Central memory CD8-positive, alpha-beta T cell (primary cell): ENCODE data around the gene PIK3C2G.
"Not testable (repeated sequence)": the region's sequence is repeated elsewhere in the genome, so short reads cannot be mapped to it uniquely, and the experiment has no call there.

Source experiments
- ATAC-seq: fragments of 150-1000 bp; cut with Tn5 transposase; replicated peaks from 2 replicates; pipeline ENCODE4 v1.10.0; 2022; ENCODE audit warnings: mild to moderate bottlenecking, moderate FRiP score, moderate number of reproducible peaks; ENCODE audit not compliant: poor library complexity, severe bottlenecking; ENCODE audit errors: extremely low read depth
- DNase-seq, 2 donors: peaks; one replicate each; pipeline ENCODE4 v3.0.0; 2021; ENCODE audit warnings: low spot score in 2 of 2
- H3K27ac Mint-ChIP-seq: one replicate; pipeline ENCODE4 v1.8.0; 2022; ENCODE audit warnings: low read depth, mild to moderate bottlenecking, moderate library complexity, mixed read lengths
- H3K27me3 Mint-ChIP-seq: one replicate; pipeline ENCODE4 v1.8.0; 2022; ENCODE audit warnings: mixed read lengths
- H3K36me3 Mint-ChIP-seq: one replicate; pipeline ENCODE4 v1.8.0; 2022; ENCODE audit warnings: mild to moderate bottlenecking, moderate library complexity, mixed read lengths; ENCODE audit not compliant: insufficient read depth
- H3K4me1 Mint-ChIP-seq: one replicate; pipeline ENCODE4 v1.8.0; 2022; ENCODE audit warnings: mixed read lengths
- H3K4me3 Mint-ChIP-seq: one replicate; pipeline ENCODE4 v1.8.0; 2022; ENCODE audit warnings: mild to moderate bottlenecking, moderate library complexity, mixed read lengths
- H3K9me3 Mint-ChIP-seq: one replicate; pipeline ENCODE4 v1.8.0; 2022; ENCODE audit warnings: mixed read lengths

Gene PIK3C2G

DNA sequence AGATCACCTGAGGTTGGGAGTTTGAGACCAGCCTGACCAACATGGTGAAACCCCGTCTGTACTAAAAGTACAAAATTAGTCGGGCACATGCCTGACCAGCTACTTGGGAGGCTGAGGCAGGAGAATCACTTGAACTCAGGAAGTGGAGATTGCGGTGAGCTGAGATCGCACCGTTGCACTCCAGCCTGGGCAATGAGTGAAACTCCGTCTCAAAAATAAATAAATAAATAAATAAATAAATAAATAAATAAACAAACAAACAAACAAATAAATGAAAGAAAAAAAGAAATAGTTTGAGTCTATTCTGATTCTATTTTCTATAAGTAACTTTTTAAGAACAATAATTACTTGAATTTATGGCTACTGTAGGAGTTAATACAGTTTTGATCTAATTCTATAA, 6.3 kb upstream of the PIK3C2G start:
- not testable (repeated sequence) for DNase-seq, ATAC-seq, H3K27me3 Mint-ChIP-seq, H3K36me3 Mint-ChIP-seq, H3K4me1 Mint-ChIP-seq, H3K27ac Mint-ChIP-seq, H3K4me3 Mint-ChIP-seq
- H3K9me3 Mint-ChIP-seq, result peaks cover 10% of the 10 kb centered on the region

DNA sequence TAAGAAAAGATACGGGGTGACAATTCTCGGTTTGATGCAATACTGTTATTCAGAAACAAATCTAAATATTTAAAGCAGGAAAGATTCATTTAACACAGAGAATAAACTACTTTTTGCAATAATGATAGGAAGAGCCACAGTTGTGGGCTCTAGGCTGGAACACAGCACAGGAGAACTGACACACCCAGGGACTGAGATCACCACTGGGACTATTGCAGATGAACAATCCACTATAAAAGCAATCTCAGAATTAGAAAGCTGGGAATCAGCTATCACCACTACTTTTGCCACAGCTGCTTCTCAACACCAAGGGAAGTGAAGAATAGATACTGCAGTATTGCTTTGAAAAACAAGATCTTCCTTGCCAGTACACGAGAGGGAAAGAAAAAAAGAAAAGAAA, 4.1 kb upstream of the PIK3C2G start:
- H3K4me1 Mint-ChIP-seq, result no peaks in the 10 kb centered on the region
- DNase-seq (no peak), ATAC-seq (no peak)
- H3K27ac Mint-ChIP-seq, result no peak overlapping the region
- no peaks in the 10 kb centered on the region for H3K27me3 Mint-ChIP-seq
- H3K9me3 Mint-ChIP-seq, result peaks cover 10% of the 10 kb centered on the region
- no peaks in the 10 kb centered on the region for H3K36me3 Mint-ChIP-seq
- H3K4me3 Mint-ChIP-seq, result no peak overlapping the region

DNA sequence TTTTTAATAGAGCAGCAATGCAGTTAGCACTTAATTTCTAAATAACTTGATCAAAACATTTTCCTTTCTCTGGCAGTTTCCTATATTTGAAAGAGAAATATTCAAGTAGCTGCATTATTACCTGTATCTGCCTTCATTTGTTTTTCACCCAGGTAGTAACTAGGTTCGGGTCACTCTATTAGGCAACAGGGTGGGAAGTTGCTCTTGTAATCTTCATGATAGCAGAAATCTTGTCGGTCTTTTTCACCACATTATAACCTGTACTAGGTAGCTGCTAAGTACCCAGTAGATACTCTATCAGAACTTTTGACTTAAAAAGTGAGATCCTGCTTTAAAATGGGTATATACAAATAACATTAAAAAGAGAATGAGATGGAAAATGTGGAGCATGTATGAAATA, 2.4 kb upstream of the PIK3C2G start:
- no peaks in the 10 kb centered on the region for H3K27me3 Mint-ChIP-seq

GRCh38 chr12:18259906-18260682, 1.2 kb upstream of the PIK3C2G start:
- no peak for DNase-seq
- Mint-ChIP-seq H3K9me3 (peaks cover 10% of the 10 kb centered on the region), H3K36me3 (no peaks in the 10 kb centered on the region), H3K4me3 (no peak overlapping the region), H3K27ac (no peak overlapping the region), H3K27me3 (no peaks in the 10 kb centered on the region), H3K4me1 (no peaks in the 10 kb centered on the region)
- ATAC-seq, result no peak

More for the DNA sequence above, 2.4 kb upstream of the PIK3C2G start:
- DNase-seq, result no peak
- no peak for ATAC-seq
- Mint-ChIP-seq H3K36me3 (no peaks in the 10 kb centered on the region), H3K27ac (no peak overlapping the region), H3K4me1 (no peaks in the 10 kb centered on the region), H3K9me3 (peaks cover 10% of the 10 kb centered on the region), H3K4me3 (no peak overlapping the region)

- Mint-ChIP-seq H3K9me3 (peaks cover 9% of the 10 kb centered on the region), H3K36me3 (no peaks in the 10 kb centered on the region), H3K4me1 (no peaks in the 10 kb centered on the region), H3K4me3 (no peak overlapping the region), H3K27me3 (no peaks in the 10 kb centered on the region), H3K27ac (no peak overlapping the region)
- ATAC-seq (no peak), DNase-seq (no peak)
These were observed 588 bp downstream of the PIK3C2G start for GRCh38 chr12:18261906-18262305.

GRCh38 chr12:18262514-18262913, 1.2 kb downstream of the PIK3C2G start:
- H3K9me3 Mint-ChIP-seq, result peaks cover 3% of the 10 kb centered on the region
- DNase-seq (no peak), ATAC-seq (no peak)
- H3K4me3 Mint-ChIP-seq, result no peak overlapping the region
- no peak overlapping the region for H3K27ac Mint-ChIP-seq
- H3K4me1 Mint-ChIP-seq, result no peaks in the 10 kb centered on the region
- no peaks in the 10 kb centered on the region for H3K27me3 Mint-ChIP-seq
- no peaks in the 10 kb centered on the region for H3K36me3 Mint-ChIP-seq

GRCh38 chr12:18264581-18265075, 3.3 kb downstream of the PIK3C2G start:
- no peaks in the 10 kb centered on the region for H3K36me3 Mint-ChIP-seq
- H3K27me3 Mint-ChIP-seq, result no peaks in the 10 kb centered on the region
- H3K4me1 Mint-ChIP-seq, result no peaks in the 10 kb centered on the region
- H3K9me3 Mint-ChIP-seq, result peaks cover 6% of the 10 kb centered on the region
- H3K27ac Mint-ChIP-seq, result no peak overlapping the region
- no peak overlapping the region for H3K4me3 Mint-ChIP-seq
- DNase-seq (no peak), ATAC-seq (no peak)

DNA sequence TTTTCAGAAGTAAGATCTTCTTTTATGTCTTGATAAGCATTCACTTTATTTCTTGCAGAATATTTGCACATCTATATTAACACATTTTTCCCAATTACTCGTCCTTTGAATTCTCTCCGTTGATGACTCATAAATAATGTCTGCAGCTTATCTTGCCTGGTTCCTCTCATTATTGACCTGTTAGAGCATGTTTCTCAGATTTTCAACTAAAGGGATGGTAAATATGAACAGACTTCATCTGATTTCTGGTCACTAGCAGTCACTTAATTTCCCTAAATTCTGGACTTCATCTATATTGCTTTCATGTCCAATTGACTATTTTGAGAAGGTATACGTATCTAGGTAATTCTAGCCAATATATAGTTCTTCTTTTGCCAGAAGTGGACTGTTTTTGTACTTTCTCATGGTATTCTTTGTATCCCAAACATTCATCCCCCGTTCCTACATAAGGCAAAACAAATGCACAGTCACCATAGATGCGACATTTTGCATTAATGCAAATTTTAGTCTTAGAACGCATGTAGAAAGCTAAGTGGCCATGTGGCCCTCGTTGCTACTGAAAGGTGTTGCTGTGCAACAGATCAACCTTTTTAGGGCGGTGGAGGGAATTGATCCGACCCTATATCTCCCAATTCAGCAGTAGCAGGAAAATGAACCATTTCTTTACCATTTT, 6.2 kb downstream of the PIK3C2G start:
- Mint-ChIP-seq H3K36me3 (no peaks in the 10 kb centered on the region), H3K9me3 (peaks cover 6% of the 10 kb centered on the region), H3K27me3 (no peaks in the 10 kb centered on the region), H3K27ac (no peak overlapping the region), H3K4me3 (no peak overlapping the region), H3K4me1 (no peaks in the 10 kb centered on the region)
- no peak for ATAC-seq
- DNase-seq, result no peak

DNA sequence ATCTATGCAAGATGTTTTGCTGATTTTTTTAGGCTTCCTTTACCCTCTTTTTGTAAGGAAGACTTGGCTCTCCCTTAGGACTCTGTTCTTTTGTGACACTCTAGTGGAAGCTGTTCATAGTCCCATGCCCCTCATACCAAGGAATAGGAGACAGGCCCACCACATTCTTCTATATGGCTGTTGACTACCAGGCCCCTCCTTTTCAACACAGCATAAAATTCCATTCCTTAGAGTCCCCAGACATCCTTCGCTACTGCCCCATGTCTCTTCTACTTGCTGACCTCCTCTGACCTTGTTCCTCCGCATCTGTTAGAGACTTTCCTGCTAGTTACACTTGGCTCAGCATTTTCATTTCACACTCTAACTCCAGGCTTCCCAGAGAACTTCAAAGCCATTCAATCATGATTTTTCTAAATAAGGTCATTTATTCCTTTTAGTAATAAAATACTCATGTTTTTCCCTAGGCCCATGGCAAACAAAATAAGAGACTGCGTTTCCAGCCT, 9.7 kb downstream of the PIK3C2G start:
- no peak for ATAC-seq
- H3K27ac Mint-ChIP-seq, result no peak overlapping the region

DNA sequence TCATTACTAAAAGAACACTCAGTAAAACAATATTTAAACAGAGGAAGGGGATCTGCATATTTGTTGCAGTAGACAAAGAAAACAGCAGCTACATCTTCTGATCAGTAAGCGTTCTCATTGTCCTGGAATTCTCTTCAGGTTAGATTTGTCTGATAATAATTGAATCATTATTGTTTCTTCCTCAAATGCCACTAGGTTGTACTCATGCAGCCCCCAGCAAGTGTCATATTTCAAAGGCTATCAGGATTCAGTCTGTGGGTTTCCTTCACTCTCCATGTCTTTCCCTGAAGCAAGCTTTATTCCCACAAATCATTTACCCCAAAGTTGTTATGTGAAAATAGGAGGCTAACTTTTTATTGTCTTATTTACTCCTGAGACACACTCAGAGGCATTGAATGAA, 14.7 kb downstream of the PIK3C2G start:
- ATAC-seq (no peak), DNase-seq (no peak)
- no peaks in the 10 kb centered on the region for H3K4me1 Mint-ChIP-seq

More for the DNA sequence above, 9.7 kb downstream of the PIK3C2G start:
- Mint-ChIP-seq H3K36me3 (no peaks in the 10 kb centered on the region), H3K4me1 (no peaks in the 10 kb centered on the region), H3K4me3 (no peak overlapping the region), H3K27me3 (no peaks in the 10 kb centered on the region), H3K9me3 (peaks cover 17% of the 10 kb centered on the region)
- no peak for DNase-seq

DNA sequence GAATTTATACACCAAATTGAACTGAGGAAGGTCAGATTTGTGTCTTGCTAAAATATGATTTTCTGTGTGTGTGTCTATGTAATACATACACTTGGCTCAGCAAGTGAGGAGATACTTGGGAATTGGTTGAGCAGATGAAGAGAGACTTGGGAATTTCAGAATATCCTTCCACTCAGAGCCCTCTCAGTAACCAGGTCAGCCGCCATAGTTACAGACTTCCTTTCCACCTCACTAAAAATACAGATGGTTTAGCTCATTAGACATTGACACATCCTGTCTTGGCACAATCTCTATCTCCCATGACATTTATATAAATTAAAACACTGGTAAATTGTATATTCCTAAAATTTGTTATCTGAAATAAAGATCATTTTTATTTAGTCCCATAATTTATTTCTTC, 15.9 kb downstream of the PIK3C2G start:
- DNase-seq, result no peak
- H3K36me3 Mint-ChIP-seq, result no peaks in the 10 kb centered on the region
- H3K27ac Mint-ChIP-seq, result no peak overlapping the region
- ATAC-seq, result no peak
- H3K4me1 Mint-ChIP-seq, result no peaks in the 10 kb centered on the region
- H3K4me3 Mint-ChIP-seq, result no peak overlapping the region
- H3K9me3 Mint-ChIP-seq, result peaks cover 26% of the 10 kb centered on the region
- H3K27me3 Mint-ChIP-seq, result no peaks in the 10 kb centered on the region

More for the DNA sequence above, 14.7 kb downstream of the PIK3C2G start:
- Mint-ChIP-seq H3K36me3 (no peaks in the 10 kb centered on the region), H3K27me3 (no peaks in the 10 kb centered on the region), H3K4me3 (no peak overlapping the region), H3K9me3 (peaks cover 20% of the 10 kb centered on the region), H3K27ac (no peak overlapping the region)

DNA sequence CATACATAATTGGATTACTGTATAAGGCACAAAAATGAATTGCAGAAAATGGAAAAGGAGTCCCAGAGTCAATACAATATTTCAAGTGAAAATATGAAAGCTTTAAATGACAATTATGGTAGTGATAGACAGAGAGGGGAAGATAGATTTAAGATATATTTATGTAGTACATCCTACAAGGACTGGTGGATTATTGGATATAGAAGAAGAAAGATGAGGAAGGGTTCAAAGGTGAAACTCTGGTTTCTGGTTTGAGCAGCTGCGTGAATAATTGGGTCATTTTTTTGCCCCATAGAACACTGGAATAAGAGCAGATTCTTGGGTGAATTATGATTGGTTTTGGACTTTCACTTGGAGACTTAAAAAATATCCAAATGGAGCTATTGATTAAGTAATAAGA, 19.4 kb downstream of the PIK3C2G start:
- H3K9me3 Mint-ChIP-seq, result peaks cover 16% of the 10 kb centered on the region
- no peak for ATAC-seq

GRCh38 chr12:18281941-18282340, 20.6 kb downstream of the PIK3C2G start:
- Mint-ChIP-seq H3K36me3 (no peaks in the 10 kb centered on the region), H3K4me1 (no peaks in the 10 kb centered on the region), H3K4me3 (no peak overlapping the region), H3K27ac (no peak overlapping the region), H3K27me3 (no peaks in the 10 kb centered on the region), H3K9me3 (peaks cover 15% of the 10 kb centered on the region)
- no peak for DNase-seq
- ATAC-seq, result no peak

More for the DNA sequence above, 19.4 kb downstream of the PIK3C2G start:
- Mint-ChIP-seq H3K27me3 (no peaks in the 10 kb centered on the region), H3K4me3 (no peak overlapping the region), H3K36me3 (no peaks in the 10 kb centered on the region), H3K4me1 (no peaks in the 10 kb centered on the region), H3K27ac (no peak overlapping the region)
- no peak for DNase-seq
